Measurements from ENCODE around the gene TPP2. TPM values are rescaled to one million over a fixed set of nuclear protein-coding genes. Genes with fewer than 3 reads are reported as not detected.

TPP2 gene
- total RNA-seq, 1 donor from 2014 or later, result 37.6 TPM

GRCh38 chr13:102688306-102688973, 91.7 kb downstream of the TPP2 start:
- no peak overlapping the region for H3K9ac ChIP-seq (ENCODE audit: low read length)
- no peaks in the 10 kb centered on the region for H3K4me1 Mint-ChIP-seq (ENCODE audit: low read depth, unreplicated experiment)
- H3K4me1 ChIP-seq (ENCODE audit: insufficient read depth, low read length), result no peaks in the 10 kb centered on the region
- no peak overlapping the region for H3K27ac ChIP-seq (ENCODE audit: low read depth, low read length)
- FAIRE-seq, result no peak
- no peaks in the 10 kb centered on the region for H3K79me2 ChIP-seq (ENCODE audit: insufficient read depth, low read length)
- H3K4me2 ChIP-seq (ENCODE audit: low read length), result no peak overlapping the region
- no peaks in the 10 kb centered on the region for H3K36me3 ChIP-seq (ENCODE audit: insufficient read depth, low read length)
- no peak for DNase-seq (ENCODE audit: low read depth)
- H3K27me3 ChIP-seq (ENCODE audit: insufficient read depth, low read length), result no peaks in the 10 kb centered on the region
- no peak overlapping the region for H3K4me3 ChIP-seq (ENCODE audit: insufficient read depth, low read depth, low read length)
- no peaks in the 10 kb centered on the region for H4K20me1 ChIP-seq (ENCODE audit: insufficient read depth, low read length)
- no peak overlapping the region for H2AFZ ChIP-seq (ENCODE audit: low read depth, low read length)
- no peaks in the 10 kb centered on the region for H3K36me3 Mint-ChIP-seq (ENCODE audit: low read depth, unreplicated experiment)
- no peak for TF ChIP-seq EZH2 (IDR thresholded peaks at IDR 0.05; ENCODE audit: insufficient read depth, low read length)
- TF ChIP-seq CTCF (IDR thresholded peaks at IDR 0.05; ENCODE audit: insufficient read depth, low read depth, low read length), result no peak
- no peaks in the 10 kb centered on the region for H3K9me3 ChIP-seq (ENCODE audit: insufficient read depth, low read depth, low read length)
- no peak overlapping the region for H3K4me3 Mint-ChIP-seq (ENCODE audit: unreplicated experiment)
- no peaks in the 10 kb centered on the region for H3K9me3 Mint-ChIP-seq (ENCODE audit: unreplicated experiment)
- H3K27me3 Mint-ChIP-seq (ENCODE audit: low read depth, unreplicated experiment), result peaks cover 7% of the 10 kb centered on the region
- H3K27ac Mint-ChIP-seq (ENCODE audit: unreplicated experiment), result peak overlapping the region; percentile 26

- no peak overlapping the region for H3K4me3 ChIP-seq (ENCODE audit: insufficient read depth, low read depth, low read length)
- Mint-ChIP-seq H3K27me3 (ENCODE audit: low read depth, unreplicated experiment) (peaks cover 10% of the 10 kb centered on the region), H3K9me3 (ENCODE audit: unreplicated experiment) (no peaks in the 10 kb centered on the region), H3K27ac (ENCODE audit: unreplicated experiment) (no peak overlapping the region), H3K4me3 (ENCODE audit: unreplicated experiment) (no peak overlapping the region), H3K4me1 (ENCODE audit: low read depth, unreplicated experiment) (no peaks in the 10 kb centered on the region), H3K36me3 (ENCODE audit: low read depth, unreplicated experiment) (no peaks in the 10 kb centered on the region)
- H3K79me2 ChIP-seq (ENCODE audit: insufficient read depth, low read length), result no peaks in the 10 kb centered on the region
- TF ChIP-seq EZH2 (IDR thresholded peaks at IDR 0.05; ENCODE audit: insufficient read depth, low read length), result no peak
- TF ChIP-seq CTCF (IDR thresholded peaks at IDR 0.05; ENCODE audit: insufficient read depth, low read depth, low read length), result no peak
- no peak overlapping the region for H3K9ac ChIP-seq (ENCODE audit: low read length)
- H3K9me3 ChIP-seq (ENCODE audit: insufficient read depth, low read depth, low read length), result no peaks in the 10 kb centered on the region
- H3K27ac ChIP-seq (ENCODE audit: low read depth, low read length), result no peak overlapping the region
- no peak overlapping the region for H3K4me2 ChIP-seq (ENCODE audit: low read length)
- H4K20me1 ChIP-seq (ENCODE audit: insufficient read depth, low read length), result no peaks in the 10 kb centered on the region
- DNase-seq (ENCODE audit: low read depth) (no peak), FAIRE-seq (no peak)
- H3K36me3 ChIP-seq (ENCODE audit: insufficient read depth, low read length), result no peaks in the 10 kb centered on the region
- peaks cover 3% of the 10 kb centered on the region for H3K27me3 ChIP-seq (ENCODE audit: insufficient read depth, low read length)
- no peak overlapping the region for H2AFZ ChIP-seq (ENCODE audit: low read depth, low read length)
- H3K4me1 ChIP-seq (ENCODE audit: insufficient read depth, low read length), result no peaks in the 10 kb centered on the region
Measured at GRCh38 chr13:102690883-102691282, 94.1 kb downstream of the TPP2 start.

GRCh38 chr13:102692491-102692826, 95.7 kb downstream of the TPP2 start:
- no peak overlapping the region for H3K9ac ChIP-seq (ENCODE audit: low read length)
- H4K20me1 ChIP-seq (ENCODE audit: insufficient read depth, low read length), result no peaks in the 10 kb centered on the region
- H3K4me3 Mint-ChIP-seq (ENCODE audit: unreplicated experiment), result no peak overlapping the region
- no peak overlapping the region for H3K4me2 ChIP-seq (ENCODE audit: low read length)
- peaks cover 13% of the 10 kb centered on the region for H3K27me3 Mint-ChIP-seq (ENCODE audit: low read depth, unreplicated experiment)
- H3K4me1 ChIP-seq (ENCODE audit: insufficient read depth, low read length), result no peaks in the 10 kb centered on the region
- H3K36me3 ChIP-seq (ENCODE audit: insufficient read depth, low read length), result no peaks in the 10 kb centered on the region
- no peak overlapping the region for H3K27ac Mint-ChIP-seq (ENCODE audit: unreplicated experiment)
- H3K4me1 Mint-ChIP-seq (ENCODE audit: low read depth, unreplicated experiment), result no peaks in the 10 kb centered on the region
- no peaks in the 10 kb centered on the region for H3K36me3 Mint-ChIP-seq (ENCODE audit: low read depth, unreplicated experiment)
- H2AFZ ChIP-seq (ENCODE audit: low read depth, low read length), result no peak overlapping the region
- no peak overlapping the region for H3K4me3 ChIP-seq (ENCODE audit: insufficient read depth, low read depth, low read length)
- DNase-seq (ENCODE audit: low read depth) (no peak), FAIRE-seq (no peak)
- H3K27ac ChIP-seq (ENCODE audit: low read depth, low read length), result no peak overlapping the region
- TF ChIP-seq CTCF (IDR thresholded peaks at IDR 0.05; ENCODE audit: insufficient read depth, low read depth, low read length) (no peak), EZH2 (IDR thresholded peaks at IDR 0.05; ENCODE audit: insufficient read depth, low read length) (no peak)
- H3K9me3 Mint-ChIP-seq (ENCODE audit: unreplicated experiment), result no peaks in the 10 kb centered on the region
- H3K79me2 ChIP-seq (ENCODE audit: insufficient read depth, low read length), result no peaks in the 10 kb centered on the region
- H3K9me3 ChIP-seq (ENCODE audit: insufficient read depth, low read depth, low read length), result no peaks in the 10 kb centered on the region
- peaks cover 3% of the 10 kb centered on the region for H3K27me3 ChIP-seq (ENCODE audit: insufficient read depth, low read length)

Measured in astrocyte (in vitro differentiated cells and primary cell).